Right atrium auricular region (tissue), 2 donors: ENCODE measurements around the gene MCCC2. TPM values are rescaled to one million over a fixed set of nuclear protein-coding genes. Genes with fewer than 3 reads are reported as not detected.

ENCODE experiments used
- DNase-seq: peaks from one replicate; pipeline ENCODE4 v3.0.0-alpha.2; 2019; ENCODE audit warnings: low spot score
- H3K27ac ChIP-seq, 2 donors: fragments of 200-600 bp; sonication (generic); 1 replicate in 1 of 2; 2 replicates in 1 of 2; pipeline ENCODE4 v1.5.1; 2016 to 2019
- H3K27me3 ChIP-seq, 2 donors: fragments of 200-600 bp; sonication (generic); one replicate each; pipeline versions ENCODE4 v1.5.1 to v1.6.0; 2017 to 2019
- H3K36me3 ChIP-seq: fragments of 200-600 bp; sonication (generic); one replicate; pipeline ENCODE4 v1.5.1; 2016
- H3K4me1 ChIP-seq, 2 donors: fragments of 200-600 bp; sonication (generic); one replicate each; pipeline versions ENCODE4 v1.5.1 to v1.6.0; 2017 to 2019
- H3K4me3 ChIP-seq, 2 donors: fragments of 200-600 bp; sonication (generic); 1 replicate in 1 of 2; 2 replicates in 1 of 2; pipeline ENCODE4 v1.5.1; 2017 to 2019; ENCODE audit warnings: mild to moderate bottlenecking in 1 of 2, moderate library complexity in 1 of 2
- H3K9me3 ChIP-seq, 2 donors: fragments of 200-600 bp; sonication (generic); one replicate each; pipeline ENCODE4 v1.5.1; 2019
- total RNA-seq, 2 donors: library from RNA; depleted of rRNA; stranded (reverse); fragments of >200 nt; gene quantifications; one replicate each; pipeline ENCODE4 v1.1.0, GENCODE V29; 2016
- TF ChIP-seq, protein P1 (sequence below), 2 donors: fragments of 200-600 bp; sonication (generic); IDR thresholded peaks; one replicate each; pipeline ENCODE4 v1.5.1; 2019; ENCODE audit warnings: antibody characterized with exemption in 2 of 2

Gene MCCC2
- total RNA-seq, 2 donors from 2014 or later = 30.7 to 73.6 TPM

DNA sequence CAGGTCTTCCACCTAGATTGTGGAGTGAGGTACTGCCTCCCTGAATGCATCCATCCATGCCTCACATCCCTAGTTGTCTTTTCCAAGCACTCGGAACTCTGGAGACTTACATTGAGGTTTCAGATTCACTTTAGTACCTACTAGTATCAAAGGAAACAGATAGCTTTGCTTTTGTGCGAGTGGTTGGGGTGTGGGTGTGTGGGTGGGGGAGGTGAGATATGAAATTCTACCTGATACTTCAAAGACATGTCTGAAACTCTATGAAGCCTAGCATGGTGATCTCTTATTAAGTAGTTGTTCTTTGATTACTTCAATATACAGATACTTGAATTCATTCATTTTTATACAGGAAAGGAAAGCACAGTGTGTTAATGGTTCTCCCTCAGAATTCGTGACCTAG is 64.4 kb downstream of the MCCC2 start:
- Histone ChIP-seq H3K4me1 (no peaks in the 10 kb centered on the region), H3K27ac (no peak overlapping the region), H3K36me3 (peaks cover 54% of the 10 kb centered on the region), H3K9me3 (no peaks in the 10 kb centered on the region), H3K27me3 (no peaks in the 10 kb centered on the region), H3K4me3 (no peak overlapping the region)
- no peak for DNase-seq
- TF ChIP-seq, protein P1, sequence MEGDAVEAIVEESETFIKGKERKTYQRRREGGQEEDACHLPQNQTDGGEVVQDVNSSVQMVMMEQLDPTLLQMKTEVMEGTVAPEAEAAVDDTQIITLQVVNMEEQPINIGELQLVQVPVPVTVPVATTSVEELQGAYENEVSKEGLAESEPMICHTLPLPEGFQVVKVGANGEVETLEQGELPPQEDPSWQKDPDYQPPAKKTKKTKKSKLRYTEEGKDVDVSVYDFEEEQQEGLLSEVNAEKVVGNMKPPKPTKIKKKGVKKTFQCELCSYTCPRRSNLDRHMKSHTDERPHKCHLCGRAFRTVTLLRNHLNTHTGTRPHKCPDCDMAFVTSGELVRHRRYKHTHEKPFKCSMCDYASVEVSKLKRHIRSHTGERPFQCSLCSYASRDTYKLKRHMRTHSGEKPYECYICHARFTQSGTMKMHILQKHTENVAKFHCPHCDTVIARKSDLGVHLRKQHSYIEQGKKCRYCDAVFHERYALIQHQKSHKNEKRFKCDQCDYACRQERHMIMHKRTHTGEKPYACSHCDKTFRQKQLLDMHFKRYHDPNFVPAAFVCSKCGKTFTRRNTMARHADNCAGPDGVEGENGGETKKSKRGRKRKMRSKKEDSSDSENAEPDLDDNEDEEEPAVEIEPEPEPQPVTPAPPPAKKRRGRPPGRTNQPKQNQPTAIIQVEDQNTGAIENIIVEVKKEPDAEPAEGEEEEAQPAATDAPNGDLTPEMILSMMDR (IDR thresholded peaks at IDR 0.05) = no peak

GRCh38 chr5:71652349-71652748 is 65.2 kb downstream of the MCCC2 start:
- no peak overlapping the region for H3K27ac ChIP-seq
- TF ChIP-seq, protein P1 (IDR thresholded peaks at IDR 0.05) = no peak
- H3K36me3 ChIP-seq = peaks cover 58% of the 10 kb centered on the region

DNA sequence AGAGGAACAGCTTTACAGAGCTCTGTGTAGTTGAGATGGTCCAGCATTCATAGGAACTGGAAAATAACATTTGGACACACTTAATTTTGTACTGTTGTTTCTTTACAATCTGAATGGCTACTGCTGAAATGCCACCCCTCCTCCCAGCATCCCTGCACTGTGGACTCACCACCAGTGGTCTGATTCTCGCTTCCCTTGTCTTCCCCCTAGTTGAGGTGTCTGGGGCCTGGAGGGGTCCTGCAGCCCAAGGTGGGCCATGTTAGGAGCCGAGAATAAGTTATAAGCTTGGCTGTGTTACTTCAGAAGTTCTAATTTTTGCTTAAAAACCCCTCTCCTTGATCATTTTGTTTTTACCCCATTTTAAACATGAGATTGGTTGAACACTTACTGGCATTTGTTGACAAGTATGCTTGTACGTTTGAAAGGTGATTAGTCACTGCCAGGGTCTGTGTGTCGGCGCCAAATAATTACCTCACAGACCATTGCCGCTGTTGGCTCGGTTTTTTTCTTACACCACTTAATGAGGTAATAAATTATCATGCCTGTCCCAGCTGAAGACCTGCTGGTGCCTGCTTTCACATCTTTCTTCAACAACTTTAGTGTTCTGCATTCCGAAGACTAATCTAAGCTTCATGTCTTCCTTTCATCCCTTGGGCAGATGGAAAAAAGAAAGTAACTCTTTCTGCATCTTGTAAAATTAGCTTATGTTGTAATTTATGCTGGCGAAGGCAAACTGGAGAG is 65.8 kb downstream of the MCCC2 start:
- no peak overlapping the region for H3K4me3 ChIP-seq
- peaks cover 63% of the 10 kb centered on the region for H3K36me3 ChIP-seq
- no peaks in the 10 kb centered on the region for H3K27me3 ChIP-seq
- DNase-seq = no peak
- H3K9me3 ChIP-seq = no peaks in the 10 kb centered on the region
- H3K4me1 ChIP-seq = no peaks in the 10 kb centered on the region
- TF ChIP-seq, protein P1 (IDR thresholded peaks at IDR 0.05) = no peak
- H3K27ac ChIP-seq = no peak overlapping the region

More at GRCh38 chr5:71652349-71652748, 65.2 kb downstream of the MCCC2 start:
- H3K27me3 ChIP-seq = no peaks in the 10 kb centered on the region
- no peak overlapping the region for H3K4me3 ChIP-seq
- H3K4me1 ChIP-seq = no peaks in the 10 kb centered on the region
- no peak for DNase-seq
- no peaks in the 10 kb centered on the region for H3K9me3 ChIP-seq

DNA sequence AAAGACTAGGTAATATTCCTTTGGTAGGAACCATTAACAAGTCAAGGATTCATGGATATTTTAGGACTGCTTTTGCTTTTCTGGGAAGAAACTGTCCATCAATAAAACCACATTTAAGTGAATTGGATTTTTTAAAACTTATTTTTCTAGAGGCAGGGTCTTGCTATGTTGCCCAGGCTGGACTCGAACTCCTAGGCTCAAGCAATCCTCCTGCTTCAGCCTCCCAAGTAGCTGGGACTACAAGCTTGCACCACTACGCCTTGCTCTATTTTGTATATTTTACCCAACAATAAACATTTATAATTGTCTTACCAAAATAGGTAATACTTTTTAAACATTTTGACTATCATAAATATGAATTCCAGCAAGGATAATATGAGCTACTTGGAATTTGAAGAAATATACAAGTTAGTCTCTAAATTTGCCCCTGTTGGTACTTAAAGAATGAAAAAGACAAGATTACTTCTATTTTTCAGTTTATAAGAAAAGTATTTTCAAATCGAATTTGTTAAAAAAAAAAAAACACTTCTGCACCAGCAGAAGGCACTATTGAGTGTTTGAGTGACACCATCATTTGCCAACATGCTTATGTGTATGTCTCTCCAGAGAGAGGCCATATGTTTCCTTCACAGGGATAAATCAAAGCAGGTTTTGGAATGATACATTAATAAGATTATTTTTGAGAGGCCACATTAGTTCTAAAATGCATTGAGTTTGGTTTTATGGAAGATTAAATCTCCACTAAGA is 71.9 kb downstream of the MCCC2 start:
- H3K27ac ChIP-seq = no peak overlapping the region
- H3K4me3 ChIP-seq = no peak overlapping the region
- H3K36me3 ChIP-seq = peaks cover 20% of the 10 kb centered on the region
- H3K4me1 ChIP-seq = no peaks in the 10 kb centered on the region
- no peak for DNase-seq
- H3K9me3 ChIP-seq = no peaks in the 10 kb centered on the region
- TF ChIP-seq, protein P1 (IDR thresholded peaks at IDR 0.05) = no peak
- no peaks in the 10 kb centered on the region for H3K27me3 ChIP-seq

DNA sequence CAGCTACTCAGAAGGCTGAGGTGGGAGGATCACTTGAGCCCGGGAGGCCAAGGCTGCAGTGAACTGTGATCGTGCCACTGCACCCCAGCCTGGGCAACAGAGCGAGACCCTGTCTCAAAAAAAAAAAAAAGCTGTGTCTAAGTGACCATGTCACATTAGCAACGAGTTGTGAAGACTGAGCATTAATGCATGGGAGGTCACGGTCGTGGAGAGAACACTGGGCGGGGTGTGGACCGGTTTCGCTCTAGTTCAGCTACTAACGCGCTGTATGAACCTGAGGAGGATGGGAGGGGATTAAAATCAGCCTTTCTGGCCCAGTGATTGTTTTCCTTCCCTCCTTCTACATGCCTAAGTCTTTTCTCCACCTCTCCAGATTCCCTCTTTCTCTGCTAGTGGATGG is 75.2 kb downstream of the MCCC2 start:
- Histone ChIP-seq H3K36me3 (peaks cover 10% of the 10 kb centered on the region), H3K27me3 (no peaks in the 10 kb centered on the region), H3K27ac (no peak overlapping the region), H3K9me3 (no peaks in the 10 kb centered on the region), H3K4me3 (no peak overlapping the region), H3K4me1 (no peaks in the 10 kb centered on the region)
- TF ChIP-seq, protein P1 (IDR thresholded peaks at IDR 0.05) = no peak
- DNase-seq = no peak
